ENCODE measurements around the gene MKI67. TPM values are rescaled to one million over a fixed set of nuclear protein-coding genes. Genes with fewer than 3 reads are reported as not detected.
A peak's percentile ranks its signal among the peaks of the same experiment; 100 is the strongest.

The MKI67 gene
- total and polyA plus RNA-seq, 7 experiments from 2014 or later, result 0.05 to 219 (median 0.20) TPM

DNA sequence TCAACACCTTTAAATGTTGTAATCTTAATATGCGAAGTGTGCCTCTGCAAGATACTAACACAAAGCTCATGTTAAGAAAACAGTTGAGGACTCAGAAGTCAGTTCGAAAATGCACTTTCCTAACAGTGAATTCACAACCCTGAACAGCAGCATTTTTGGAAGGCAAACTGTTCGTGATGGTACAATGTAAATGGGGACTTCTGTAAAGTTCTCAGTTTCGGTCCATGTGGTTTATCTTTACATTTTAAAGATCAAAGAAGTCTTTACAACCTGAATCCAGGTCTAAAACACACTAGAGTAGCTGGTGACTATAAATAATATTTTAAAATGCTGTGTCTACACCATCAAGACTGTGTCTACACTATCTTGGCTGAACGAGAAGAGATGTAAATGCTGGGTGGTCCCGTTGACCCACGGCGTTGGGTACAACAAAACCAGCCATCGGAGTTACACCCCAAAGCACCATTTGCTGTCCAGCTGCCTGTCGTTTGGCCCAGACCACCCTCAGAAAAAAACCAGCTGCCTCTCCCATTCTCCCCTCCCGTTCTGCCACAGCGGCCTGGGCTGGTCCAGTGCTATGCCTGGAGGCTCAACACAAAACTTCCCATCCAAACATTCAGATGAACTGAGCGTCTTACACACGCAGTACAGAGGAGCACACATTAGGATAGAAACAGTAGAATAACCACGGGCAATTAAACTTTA is 42.9 kb downstream of the MKI67 start:
- ChIA-PET CTCF (interaction anchor here (0.9 to 1.8 kb wide), 2 partner anchors 39 to 48 kb away, joined by 3 to 5 read pairs; no protein-coding TSS in a partner anchor), POLR2A (no interaction called here)
- intact Hi-C loops (cut with micrococcal nuclease), result no loop called here
- Histone ChIP-seq H3K4me1 (ENCODE audit: control insufficient read depth in 2 of 2, insufficient read depth in 2 of 2, low read length in 2 of 2) (no peaks in the 10 kb centered on the region), H3K27me3 (ENCODE audit: control insufficient read depth in 2 of 2, insufficient read depth in 2 of 2, low read length in 2 of 2) (no peaks in the 10 kb centered on the region), H3K9me3 (ENCODE audit: control insufficient read depth in 2 of 3, low read length in 3 of 3) (no peaks in the 10 kb centered on the region), H3K36me3 (ENCODE audit: control insufficient read depth in 2 of 3, insufficient read depth in 3 of 3, low read length in 3 of 3) (peaks cover 0 to 39% (median 4%) of the 10 kb centered on the region in 3 experiments), H3K27ac (ENCODE audit: low read depth, low read length) (no peak overlapping the region), H3K4me3 (ENCODE audit: low read length) (no peak overlapping the region)
- H3K27ac Mint-ChIP-seq, result peak overlapping the region in 3 of 9 donors; percentile 38 to 70 (median 46)
- H3K9me3 Mint-ChIP-seq, result no peaks in the 10 kb centered on the region
- ATAC-seq, result no peak
- no peaks in the 10 kb centered on the region for H3K27me3 Mint-ChIP-seq
- H3K4me1 Mint-ChIP-seq, result peaks cover 0 to 7% (median 0%) of the 10 kb centered on the region in 7 donors
- DNase-seq, result peak in 1 of 9 donors; percentile 6
- H3K36me3 Mint-ChIP-seq, result peaks cover 6 to 34% (median 18%) of the 10 kb centered on the region in 5 donors
- no peak overlapping the region for H3K4me3 Mint-ChIP-seq

DNA sequence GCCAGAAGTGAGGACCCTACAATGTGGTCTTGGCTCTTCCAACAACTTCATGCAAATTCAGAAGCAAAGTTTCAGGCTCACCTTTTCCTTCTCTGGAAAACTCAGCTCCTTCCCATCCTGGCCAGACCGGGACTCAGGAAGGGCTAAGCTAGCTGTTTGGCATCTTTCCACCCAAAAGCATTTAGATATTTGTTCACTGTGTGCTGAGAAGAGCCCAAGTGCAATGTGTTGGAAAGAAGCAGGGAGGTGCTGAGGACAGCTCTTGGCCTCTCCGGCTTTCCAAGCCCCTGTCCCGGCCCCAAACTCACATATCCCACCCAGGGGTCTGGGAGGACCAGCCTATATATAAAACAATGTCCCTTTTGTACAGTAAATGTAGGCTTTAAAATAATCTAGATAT is 44.5 kb downstream of the MKI67 start:
- ChIA-PET POLR2A (no interaction called here), CTCF (interaction anchor here (1.0 to 1.1 kb wide), 2 partner anchors 49 to 69 kb away, joined by 3 read pairs; no protein-coding TSS in a partner anchor)
- DNase-seq (peak in 1 of 9 donors; percentile 8), ATAC-seq (no peak)
- Histone ChIP-seq H3K36me3 (ENCODE audit: control insufficient read depth in 2 of 3, insufficient read depth in 3 of 3, low read length in 3 of 3) (peaks cover 0 to 54% (median 4%) of the 10 kb centered on the region in 3 experiments), H3K27ac (ENCODE audit: low read depth, low read length) (no peak overlapping the region), H3K4me1 (ENCODE audit: control insufficient read depth in 2 of 2, insufficient read depth in 2 of 2, low read length in 2 of 2) (no peaks in the 10 kb centered on the region), H3K9me3 (ENCODE audit: control insufficient read depth in 2 of 3, low read length in 3 of 3) (no peaks in the 10 kb centered on the region), H3K4me3 (ENCODE audit: low read length) (no peak overlapping the region), H3K27me3 (ENCODE audit: control insufficient read depth in 2 of 2, insufficient read depth in 2 of 2, low read length in 2 of 2) (no peaks in the 10 kb centered on the region)
- intact Hi-C loops (cut with micrococcal nuclease), result no loop called here
- H3K4me1 Mint-ChIP-seq, result peaks cover 0 to 7% (median 0%) of the 10 kb centered on the region in 7 donors
- no peaks in the 10 kb centered on the region for H3K9me3 Mint-ChIP-seq
- no peak overlapping the region for H3K4me3 Mint-ChIP-seq
- H3K36me3 Mint-ChIP-seq, result peaks cover 6 to 36% (median 18%) of the 10 kb centered on the region in 5 donors
- no peaks in the 10 kb centered on the region for H3K27me3 Mint-ChIP-seq
- no peak overlapping the region for H3K27ac Mint-ChIP-seq

DNA sequence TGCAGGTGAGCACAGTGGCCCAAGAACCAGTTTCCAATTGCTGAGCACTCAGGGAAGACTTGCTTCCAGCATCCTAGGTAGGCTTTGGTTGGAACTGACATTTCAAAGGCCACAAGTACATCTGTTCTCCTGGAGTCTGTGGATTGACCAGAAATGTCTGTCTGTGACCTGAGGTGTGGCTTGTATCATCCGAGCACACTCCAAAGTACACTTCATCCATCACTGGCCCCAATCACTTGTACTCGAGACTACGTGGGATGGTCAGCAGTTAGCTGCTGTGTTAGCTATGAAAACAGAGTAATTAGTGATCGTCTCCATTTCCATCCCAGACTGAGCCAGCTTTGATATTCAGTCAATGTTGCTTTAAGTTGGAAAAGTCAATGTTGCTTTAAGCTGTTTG is 45.0 kb downstream of the MKI67 start:
- Histone ChIP-seq H3K4me1 (ENCODE audit: control insufficient read depth in 2 of 2, insufficient read depth in 2 of 2, low read length in 2 of 2) (no peaks in the 10 kb centered on the region), H3K4me3 (ENCODE audit: low read length) (no peak overlapping the region), H3K27me3 (ENCODE audit: control insufficient read depth in 2 of 2, insufficient read depth in 2 of 2, low read length in 2 of 2) (no peaks in the 10 kb centered on the region), H3K27ac (ENCODE audit: low read depth, low read length) (no peak overlapping the region), H3K9me3 (ENCODE audit: control insufficient read depth in 2 of 3, low read length in 3 of 3) (no peaks in the 10 kb centered on the region), H3K36me3 (ENCODE audit: control insufficient read depth in 2 of 3, insufficient read depth in 3 of 3, low read length in 3 of 3) (peaks cover 0 to 59% (median 4%) of the 10 kb centered on the region in 3 experiments)
- intact Hi-C loops (cut with micrococcal nuclease), result no loop called here
- Mint-ChIP-seq H3K4me3 (no peak overlapping the region), H3K4me1 (peaks cover 0 to 7% (median 0%) of the 10 kb centered on the region in 7 donors), H3K9me3 (no peaks in the 10 kb centered on the region), H3K27ac (peak overlapping the region in 2 of 9 donors; percentile 43), H3K36me3 (peaks cover 6 to 38% (median 18%) of the 10 kb centered on the region in 5 donors), H3K27me3 (no peaks in the 10 kb centered on the region)
- DNase-seq (peak in 1 of 9 donors; percentile 1), ATAC-seq (no peak)
- CTCF ChIA-PET, result interaction anchor here (1.0 to 1.1 kb wide), 2 partner anchors 48 to 69 kb away, joined by 3 read pairs; no protein-coding TSS in a partner anchor
- POLR2A ChIA-PET, result no interaction called here

DNA sequence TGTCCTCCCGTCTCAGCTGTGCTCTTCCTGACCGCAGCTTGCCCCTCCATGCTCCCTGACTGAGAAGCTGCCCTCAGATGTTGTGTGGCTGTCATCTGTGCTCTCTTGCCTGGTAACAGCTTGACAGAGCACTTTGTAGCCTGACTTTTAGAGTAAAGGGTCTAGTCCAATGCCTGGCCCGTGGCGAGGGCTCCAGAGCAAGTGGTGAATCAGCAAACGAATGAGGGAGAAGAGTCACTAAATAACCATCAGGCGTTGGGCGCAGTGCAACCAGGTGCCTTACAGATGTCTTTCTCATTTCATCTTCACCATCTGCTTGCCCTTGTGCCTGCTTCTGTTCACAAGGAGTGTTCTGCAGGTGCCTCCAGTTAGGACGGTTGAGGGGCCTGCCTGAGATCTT is 45.6 kb downstream of the MKI67 start:
- ChIA-PET POLR2A (no interaction called here), CTCF (interaction anchor here (1.0 to 1.9 kb wide), 4 partner anchors 11 to 68 kb away, joined by 3 to 7 read pairs (median 4); no protein-coding TSS in a partner anchor)
- peak in 1 of 9 donors; percentile 13 for DNase-seq
- Histone ChIP-seq H3K4me3 (ENCODE audit: low read length) (no peak overlapping the region), H3K27me3 (ENCODE audit: control insufficient read depth in 2 of 2, insufficient read depth in 2 of 2, low read length in 2 of 2) (no peaks in the 10 kb centered on the region), H3K4me1 (ENCODE audit: control insufficient read depth in 2 of 2, insufficient read depth in 2 of 2, low read length in 2 of 2) (no peaks in the 10 kb centered on the region), H3K9me3 (ENCODE audit: control insufficient read depth in 2 of 3, low read length in 3 of 3) (no peaks in the 10 kb centered on the region), H3K36me3 (ENCODE audit: control insufficient read depth in 2 of 3, insufficient read depth in 3 of 3, low read length in 3 of 3) (peaks cover 0 to 65% (median 4%) of the 10 kb centered on the region in 3 experiments), H3K27ac (ENCODE audit: low read depth, low read length) (no peak overlapping the region)
- H3K4me3 Mint-ChIP-seq, result no peak overlapping the region
- peaks cover 0 to 7% (median 0%) of the 10 kb centered on the region in 7 donors for H3K4me1 Mint-ChIP-seq
- no peaks in the 10 kb centered on the region for H3K27me3 Mint-ChIP-seq
- intact Hi-C loops (cut with micrococcal nuclease), result no loop called here
- H3K36me3 Mint-ChIP-seq, result peaks cover 9 to 43% (median 18%) of the 10 kb centered on the region in 5 donors
- H3K27ac Mint-ChIP-seq, result peak overlapping the region in 3 of 9 donors; percentile 30 to 77 (median 43)
- no peaks in the 10 kb centered on the region for H3K9me3 Mint-ChIP-seq
- no peak for ATAC-seq

DNA sequence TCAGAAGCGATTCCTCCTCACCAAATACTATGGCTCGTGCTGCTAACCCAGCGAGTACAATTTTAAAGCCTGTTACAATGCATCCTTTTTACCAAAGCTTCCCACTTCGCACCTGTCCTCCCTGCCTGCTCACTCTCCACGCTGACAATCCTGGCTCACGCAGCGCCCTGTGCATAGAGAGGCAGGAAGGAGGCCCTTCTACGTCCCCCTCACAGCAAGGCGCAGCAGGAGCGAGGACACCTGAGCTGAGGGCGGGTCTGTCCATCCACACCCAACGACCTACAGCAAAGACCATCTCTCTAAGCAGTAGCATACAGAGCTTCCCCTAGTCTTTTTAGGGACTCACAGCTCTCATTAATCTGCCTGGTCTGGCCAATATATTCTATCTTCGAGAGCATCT is 46.0 kb downstream of the MKI67 start:
- peaks cover 0 to 7% (median 0%) of the 10 kb centered on the region in 7 donors for H3K4me1 Mint-ChIP-seq
- H3K27ac ChIP-seq (ENCODE audit: low read depth, low read length), result no peak overlapping the region
- CTCF ChIA-PET, result interaction anchor here (1.1 to 1.9 kb wide), 3 partner anchors 11 to 69 kb away, joined by 3 to 7 read pairs (median 4); no protein-coding TSS in a partner anchor
- H3K36me3 Mint-ChIP-seq, result peaks cover 9 to 43% (median 18%) of the 10 kb centered on the region in 5 donors
- no peaks in the 10 kb centered on the region for H3K27me3 ChIP-seq (ENCODE audit: control insufficient read depth in 2 of 2, insufficient read depth in 2 of 2, low read length in 2 of 2)
- DNase-seq (peak in 1 of 9 donors; percentile 3), ATAC-seq (no peak)
- no peaks in the 10 kb centered on the region for H3K9me3 ChIP-seq (ENCODE audit: control insufficient read depth in 2 of 3, low read length in 3 of 3)
- POLR2A ChIA-PET, result no interaction called here
- no peaks in the 10 kb centered on the region for H3K27me3 Mint-ChIP-seq
- no peaks in the 10 kb centered on the region for H3K4me1 ChIP-seq (ENCODE audit: control insufficient read depth in 2 of 2, insufficient read depth in 2 of 2, low read length in 2 of 2)
- H3K9me3 Mint-ChIP-seq, result no peaks in the 10 kb centered on the region
- no peak overlapping the region for H3K4me3 Mint-ChIP-seq
- peak overlapping the region in 1 of 9 donors; percentile 43 for H3K27ac Mint-ChIP-seq
- intact Hi-C loops (cut with micrococcal nuclease), result no loop called here
- peaks cover 0 to 69% (median 4%) of the 10 kb centered on the region in 3 experiments for H3K36me3 ChIP-seq (ENCODE audit: control insufficient read depth in 2 of 3, insufficient read depth in 3 of 3, low read length in 3 of 3)
- H3K4me3 ChIP-seq (ENCODE audit: low read length), result no peak overlapping the region

DNA sequence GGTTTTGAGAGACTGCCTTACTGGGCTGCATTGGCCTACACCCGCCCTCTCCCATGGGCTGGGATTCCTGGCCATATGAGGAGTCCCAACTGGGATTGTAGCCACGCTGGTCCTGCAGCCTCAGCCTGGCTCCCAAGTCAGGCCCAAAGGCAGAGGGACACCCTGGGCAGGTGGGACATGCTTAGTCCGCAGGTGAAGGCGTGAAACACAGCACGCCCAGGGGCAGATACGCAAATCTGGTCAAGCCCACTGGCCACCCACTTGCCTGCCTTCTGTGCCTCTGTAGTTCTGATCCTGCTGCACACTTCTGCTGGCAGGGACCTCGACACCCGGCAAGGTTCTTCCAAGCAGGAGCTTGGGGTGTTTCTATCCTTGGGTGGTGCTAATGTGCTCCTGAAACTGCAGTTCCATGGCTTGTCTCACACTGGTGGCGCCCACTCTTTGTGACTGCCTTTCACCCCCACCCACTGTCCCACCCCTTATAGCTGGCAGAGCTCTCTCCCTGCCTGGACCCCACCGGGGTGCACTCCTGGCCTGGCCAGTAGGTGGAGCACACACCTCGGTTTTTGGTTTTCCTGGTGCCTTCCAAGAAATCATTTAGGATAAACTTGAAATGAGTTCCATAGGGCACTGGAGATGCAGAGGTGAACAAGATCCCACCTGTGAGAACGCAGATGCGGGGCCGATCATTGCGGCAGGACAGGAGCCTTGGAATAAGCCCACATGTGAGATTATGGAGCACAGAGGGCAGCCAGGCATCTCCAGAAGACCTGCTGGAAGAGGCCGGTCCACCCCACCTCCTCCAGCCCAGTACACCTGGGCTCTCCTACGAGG is 47.9 kb downstream of the MKI67 start:
- Histone ChIP-seq H3K36me3 (ENCODE audit: control insufficient read depth in 2 of 3, insufficient read depth in 3 of 3, low read length in 3 of 3) (peaks cover 8 to 81% (median 8%) of the 10 kb centered on the region in 3 experiments), H3K27ac (ENCODE audit: low read depth, low read length) (no peak overlapping the region), H3K27me3 (ENCODE audit: control insufficient read depth in 2 of 2, insufficient read depth in 2 of 2, low read length in 2 of 2) (no peaks in the 10 kb centered on the region), H3K9me3 (ENCODE audit: control insufficient read depth in 2 of 3, low read length in 3 of 3) (no peaks in the 10 kb centered on the region), H3K4me1 (ENCODE audit: control insufficient read depth in 2 of 2, insufficient read depth in 2 of 2, low read length in 2 of 2) (no peaks in the 10 kb centered on the region), H3K4me3 (ENCODE audit: low read length) (no peak overlapping the region)
- Mint-ChIP-seq H3K4me3 (no peak overlapping the region), H3K36me3 (peaks cover 19 to 51% (median 22%) of the 10 kb centered on the region in 5 donors), H3K4me1 (peaks cover 0 to 8% (median 0%) of the 10 kb centered on the region in 7 donors), H3K9me3 (no peaks in the 10 kb centered on the region), H3K27ac (no peak overlapping the region), H3K27me3 (no peaks in the 10 kb centered on the region)
- ChIA-PET POLR2A (no interaction called here), CTCF (interaction anchor here (0.6 to 0.7 kb wide), 3 partner anchors 55 to 107 kb away, joined by 3 to 8 read pairs (median 4); no protein-coding TSS in a partner anchor)
- intact Hi-C loops (cut with micrococcal nuclease), result loop anchor here (1.0 to 5.0 kb wide), 2 partner anchors 72 to 134 kb away; no protein-coding TSS in a partner anchor
- DNase-seq (peak in 5 of 9 donors; percentile 13 to 48 (median 33)), ATAC-seq (peak; percentile 70)
